Karpas-422 (cell line): Measurements from ENCODE around the gene JMJD1C. TPM values are rescaled to one million over a fixed set of nuclear protein-coding genes. Genes with fewer than 3 reads are reported as not detected.

Experiments
- DNase-seq: peaks from one replicate; pipeline ENCODE4 v3.0.0-alpha.2; 2015
- H2AFZ ChIP-seq: fragments of 200-600 bp; sonication (generic); 2 replicates; pipeline ENCODE4 v1.6.1; 2014; ENCODE audit warnings: antibody characterized with exemption, low read length, mixed read lengths
- H3K27ac ChIP-seq: fragments of 200-600 bp; sonication (generic); 2 replicates; pipeline ENCODE4 v1.5.1; 2014; ENCODE audit warnings: mild to moderate bottlenecking, low read length, moderate library complexity
- H3K27me3 ChIP-seq: fragments of 200-600 bp; sonication (generic); 2 replicates; pipeline ENCODE4 v1.6.1; 2014; ENCODE audit warnings: low read length, mixed read lengths
- H3K36me3 ChIP-seq: fragments of 200-600 bp; sonication (generic); 2 replicates; pipeline ENCODE4 v1.6.1; 2014; ENCODE audit warnings: low read length, mixed read lengths; ENCODE audit not compliant: insufficient read depth
- H3K4me1 ChIP-seq: fragments of 200-600 bp; sonication (generic); 2 replicates; pipeline ENCODE4 v1.6.1; 2014; ENCODE audit warnings: mild to moderate bottlenecking, low read length, mixed read lengths
- H3K4me2 ChIP-seq: fragments of 200-600 bp; sonication (generic); 2 replicates; pipeline ENCODE4 v1.6.1; 2014; ENCODE audit warnings: low read length, low read depth, mild to moderate bottlenecking; ENCODE audit not compliant: poor library complexity, severe bottlenecking
- H3K4me3 ChIP-seq: fragments of 200-600 bp; sonication (generic); 2 replicates; pipeline ENCODE4 v1.5.1; 2014; ENCODE audit warnings: mild to moderate bottlenecking, antibody characterized with exemption, low read length, mixed read lengths
- H3K79me2 ChIP-seq: fragments of 200-600 bp; sonication (generic); 2 replicates; pipeline ENCODE4 v1.6.1; 2014; ENCODE audit warnings: mild to moderate bottlenecking, low read length, mixed read lengths
- H3K9ac ChIP-seq: fragments of 200-600 bp; sonication (generic); 2 replicates; pipeline ENCODE4 v1.6.0; 2014; ENCODE audit warnings: low read length
- H3K9me2 ChIP-seq: fragments of 200-600 bp; sonication (generic), shearing (Covaris generic); replicated peaks from 2 replicates; pipeline ENCODE4 v1.6.0; 2014; ENCODE audit warnings: mild to moderate bottlenecking, low read length, moderate library complexity; ENCODE audit not compliant: insufficient read depth
- H3K9me3 ChIP-seq: fragments of 300-700, 200-600 bp; sonication (generic); 2 replicates; pipeline ENCODE4 v1.6.1; 2014; ENCODE audit warnings: low read length, mixed read lengths
- H4K20me1 ChIP-seq: fragments of 200-600 bp; sonication (generic); 2 replicates; pipeline ENCODE4 v1.6.1; 2014; ENCODE audit warnings: mild to moderate bottlenecking, antibody characterized with exemption, low read length, low read depth; ENCODE audit not compliant: insufficient read depth
- total RNA-seq: library from RNA; depleted of rRNA; stranded (reverse); fragments of >200 nt; shearing (Covaris generic); gene quantifications from 2 replicates; pipeline ENCODE4 v1.2.3, GENCODE V29; 2014; ENCODE audit warnings: low replicate concordance

Gene JMJD1C
- total RNA-seq, 1 experiment from 2014 or later, result 141 TPM

DNA sequence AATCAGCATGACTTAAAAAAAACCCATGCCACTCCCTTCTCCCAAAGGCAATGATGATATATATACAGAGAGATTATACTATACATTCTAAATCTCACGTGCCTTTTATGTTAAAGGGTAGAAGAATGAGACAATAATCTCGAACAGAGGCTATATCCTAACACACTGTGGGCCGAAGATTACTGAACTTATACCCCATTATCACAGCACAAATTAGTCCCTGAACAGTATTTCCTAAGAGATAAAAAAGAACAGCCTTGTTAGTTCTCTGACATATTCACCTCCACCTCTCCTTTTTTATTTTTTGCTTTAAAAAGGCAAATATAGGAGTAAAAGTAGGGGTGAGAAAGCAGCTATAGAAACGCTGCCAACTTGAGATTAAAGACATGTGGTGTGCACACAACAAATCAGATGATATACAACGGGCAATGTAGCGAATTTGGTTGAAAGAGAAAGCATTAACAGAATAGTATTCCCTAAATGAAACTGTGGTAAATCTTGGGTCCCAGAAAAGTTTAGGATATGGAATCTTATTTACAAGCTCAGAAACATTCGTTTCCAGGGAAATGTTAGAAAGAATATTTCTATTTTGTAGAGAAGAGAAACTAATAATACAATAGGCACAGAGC lies 69.5 kb downstream of the JMJD1C start:
- H3K27me3 ChIP-seq, result no peaks in the 10 kb centered on the region

DNA sequence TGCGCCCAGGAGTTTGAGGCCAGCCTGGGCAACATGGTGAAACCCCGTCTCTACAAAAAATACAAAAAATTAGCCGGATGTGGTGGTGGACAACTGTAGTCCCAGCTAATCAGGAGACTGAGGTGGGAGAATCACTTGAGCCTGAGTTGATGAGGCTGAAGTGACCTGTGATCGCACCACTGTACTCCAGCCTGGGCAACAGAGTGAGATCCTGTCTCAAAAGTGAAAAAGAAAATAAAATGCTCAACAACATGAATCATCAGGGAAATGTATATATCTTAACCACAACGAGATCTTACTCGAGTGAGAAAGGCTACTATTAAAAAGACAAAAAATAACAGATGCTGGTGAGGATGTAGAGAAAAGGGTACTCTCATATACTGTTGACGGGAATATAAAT lies 72.7 kb downstream of the JMJD1C start:
- Histone ChIP-seq H3K36me3 (no peaks in the 10 kb centered on the region), H3K4me2 (no peak overlapping the region), H3K79me2 (peaks cover 7% of the 10 kb centered on the region; the same call in 1 of the 2 replicates), H3K9me3 (no peaks in the 10 kb centered on the region; the same call in 1 of the 2 replicates), H2AFZ (no peak overlapping the region), H3K27ac (no peak overlapping the region), H4K20me1 (no peaks in the 10 kb centered on the region), H3K4me1 (peaks cover 3% of the 10 kb centered on the region), H3K9ac (no peak overlapping the region), H3K27me3 (no peaks in the 10 kb centered on the region), H3K9me2 (no peaks in the 10 kb centered on the region), H3K4me3 (no peak overlapping the region)
- DNase-seq, result no peak

More for the DNA sequence above, 69.5 kb downstream of the JMJD1C start:
- DNase-seq, result no peak
- Histone ChIP-seq H3K4me3 (no peak overlapping the region), H3K36me3 (no peaks in the 10 kb centered on the region), H3K9ac (no peak overlapping the region), H3K9me3 (no peaks in the 10 kb centered on the region), H3K79me2 (no peaks in the 10 kb centered on the region), H3K4me1 (no peaks in the 10 kb centered on the region), H3K9me2 (no peaks in the 10 kb centered on the region), H3K4me2 (no peak overlapping the region), H3K27ac (no peak overlapping the region), H2AFZ (no peak overlapping the region), H4K20me1 (no peaks in the 10 kb centered on the region)

DNA sequence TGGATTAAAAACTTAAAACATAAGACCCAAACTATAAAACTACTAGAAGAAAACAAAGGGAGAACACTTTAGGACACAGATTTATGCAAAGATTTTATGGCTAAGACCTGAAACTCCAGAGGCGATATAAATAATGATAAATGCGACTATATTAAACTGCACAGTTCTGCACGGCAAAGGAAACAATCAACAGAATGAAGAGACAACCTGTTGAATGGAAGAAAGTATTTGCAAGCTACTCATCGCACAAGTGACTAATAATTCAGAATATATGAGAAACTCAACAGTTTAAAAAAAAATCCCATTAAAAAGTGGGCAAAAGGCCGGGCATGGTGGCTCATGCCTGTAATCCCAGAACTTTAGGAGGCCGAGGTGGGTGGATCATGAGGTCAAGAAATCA lies 73.6 kb downstream of the JMJD1C start:
- peaks cover 3% of the 10 kb centered on the region for H3K4me1 ChIP-seq
- H3K9me3 ChIP-seq, result no peaks in the 10 kb centered on the region; the same call in 1 of the 2 replicates
- no peaks in the 10 kb centered on the region for H3K36me3 ChIP-seq
- H3K4me3 ChIP-seq, result no peak overlapping the region
- H3K27ac ChIP-seq, result no peak overlapping the region
- DNase-seq, result no peak
- no peaks in the 10 kb centered on the region for H3K27me3 ChIP-seq
- no peak overlapping the region for H3K9ac ChIP-seq
- H3K9me2 ChIP-seq, result no peaks in the 10 kb centered on the region
- no peak overlapping the region for H2AFZ ChIP-seq
- no peaks in the 10 kb centered on the region for H4K20me1 ChIP-seq
- no peak overlapping the region for H3K4me2 ChIP-seq
- peaks cover 9% of the 10 kb centered on the region for H3K79me2 ChIP-seq

DNA sequence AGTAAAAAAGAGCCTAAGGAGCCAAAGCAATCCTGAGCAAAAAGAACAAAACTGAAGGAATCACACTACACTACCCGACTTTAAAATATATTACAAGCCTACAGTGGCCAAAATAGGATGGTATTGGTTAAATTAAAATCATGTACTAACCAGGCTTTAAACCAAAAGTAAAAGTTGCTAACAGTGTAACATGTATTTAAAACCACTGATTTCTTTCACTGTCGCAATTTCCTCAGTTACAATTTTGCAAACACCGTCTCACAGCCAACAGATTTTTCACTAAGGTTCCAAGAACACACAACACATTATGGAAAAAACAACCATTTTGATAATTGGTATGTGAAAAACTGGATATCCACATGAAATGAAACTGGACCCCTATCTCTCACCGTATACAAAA lies 74.0 kb downstream of the JMJD1C start:
- DNase-seq, result no peak
- Histone ChIP-seq H3K4me1 (peaks cover 3% of the 10 kb centered on the region), H2AFZ (no peak overlapping the region), H4K20me1 (no peaks in the 10 kb centered on the region), H3K27ac (no peak overlapping the region), H3K4me3 (no peak overlapping the region), H3K4me2 (no peak overlapping the region), H3K9me2 (no peaks in the 10 kb centered on the region), H3K27me3 (no peaks in the 10 kb centered on the region), H3K9ac (no peak overlapping the region), H3K9me3 (no peaks in the 10 kb centered on the region; the same call in 1 of the 2 replicates), H3K79me2 (peaks cover 13% of the 10 kb centered on the region), H3K36me3 (no peaks in the 10 kb centered on the region)

DNA sequence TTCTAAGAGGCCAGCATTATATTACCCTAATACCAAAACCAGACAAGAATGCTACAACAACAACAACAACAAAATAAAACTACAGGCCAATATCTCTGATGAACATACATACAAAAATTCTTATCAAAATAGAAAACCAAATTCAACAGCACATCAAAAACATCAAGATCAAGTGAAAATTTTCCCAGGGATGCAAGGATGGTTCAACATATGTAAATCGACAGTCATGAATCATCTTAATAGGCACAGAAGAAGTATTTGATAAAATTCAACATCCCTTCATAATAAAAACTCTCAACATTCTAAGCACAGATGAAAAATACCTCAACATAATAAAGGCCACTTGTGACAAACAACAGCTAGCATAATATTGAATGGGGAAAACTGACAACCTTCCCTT lies 75.3 kb downstream of the JMJD1C start:
- Histone ChIP-seq H3K27me3 (no peaks in the 10 kb centered on the region), H4K20me1 (no peaks in the 10 kb centered on the region; the same call in 1 of the 2 replicates), H3K9ac (no peak overlapping the region), H3K9me2 (no peaks in the 10 kb centered on the region), H3K4me1 (peaks cover 3% of the 10 kb centered on the region), H2AFZ (no peak overlapping the region), H3K4me3 (no peak overlapping the region), H3K79me2 (peaks cover 16% of the 10 kb centered on the region), H3K4me2 (no peak overlapping the region), H3K36me3 (no peaks in the 10 kb centered on the region), H3K27ac (no peak overlapping the region), H3K9me3 (no peaks in the 10 kb centered on the region; the same call in 1 of the 2 replicates)
- DNase-seq, result no peak

DNA sequence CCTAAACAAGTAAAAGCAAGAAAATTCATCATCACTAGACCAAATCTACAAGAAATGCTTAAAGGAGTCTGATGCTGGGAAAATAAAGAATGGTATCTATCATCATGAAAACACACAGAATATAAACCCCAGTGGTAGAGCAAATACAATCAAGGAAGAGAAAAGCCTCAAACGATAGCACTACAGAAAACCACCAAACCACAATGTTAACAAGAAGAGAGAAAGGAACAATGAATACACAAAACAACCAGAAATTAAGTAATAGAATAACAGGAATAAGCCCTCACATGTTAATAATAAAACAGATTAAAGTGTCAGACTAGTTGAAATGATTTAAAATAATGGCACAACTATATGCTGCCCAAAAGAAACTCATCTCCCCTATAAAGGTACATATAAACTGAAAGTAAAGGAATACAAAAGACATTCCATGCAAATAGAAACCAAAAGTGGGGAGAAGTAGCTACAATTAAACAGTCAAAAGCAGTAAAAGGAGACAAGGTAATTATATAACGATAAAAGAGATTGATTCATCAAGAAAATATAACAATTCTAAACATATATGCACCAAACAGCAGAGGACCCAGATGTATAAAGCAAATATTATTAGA lies 77.3 kb downstream of the JMJD1C start:
- Histone ChIP-seq H3K4me2 (peak overlapping the region; percentile 30), H3K9ac (no peak overlapping the region), H3K9me2 (no peaks in the 10 kb centered on the region), H3K79me2 (peaks cover 16% of the 10 kb centered on the region), H3K4me3 (no peak overlapping the region), H2AFZ (no peak overlapping the region), H4K20me1 (no peaks in the 10 kb centered on the region; the same call in 1 of the 2 replicates), H3K27ac (no peak overlapping the region), H3K36me3 (no peaks in the 10 kb centered on the region), H3K4me1 (peaks cover 3% of the 10 kb centered on the region), H3K27me3 (no peaks in the 10 kb centered on the region), H3K9me3 (no peaks in the 10 kb centered on the region; the same call in 1 of the 2 replicates)
- no peak for DNase-seq

DNA sequence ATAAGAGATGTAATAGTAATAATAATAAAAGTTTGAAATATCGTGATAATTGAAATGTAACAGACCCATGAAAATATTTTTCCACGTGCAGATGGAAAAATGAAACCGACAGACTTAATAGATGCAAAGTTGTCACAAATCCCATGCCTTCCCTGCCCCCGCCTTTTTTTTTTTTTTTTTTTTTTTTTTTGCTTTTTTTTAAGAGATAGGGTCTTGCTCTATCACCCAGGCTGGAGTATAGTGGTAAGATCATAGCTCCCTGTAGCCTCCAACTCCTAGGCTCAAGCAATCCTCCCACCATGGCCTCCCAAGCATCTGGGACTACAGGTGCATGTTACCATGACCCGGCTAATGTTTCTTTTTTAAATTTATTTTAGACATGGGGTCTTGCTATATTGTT lies 80.5 kb downstream of the JMJD1C start:
- peaks cover 3% of the 10 kb centered on the region for H3K4me1 ChIP-seq
- H3K79me2 ChIP-seq, result peaks cover 16% of the 10 kb centered on the region
- H3K9me3 ChIP-seq, result no peaks in the 10 kb centered on the region; the same call in 1 of the 2 replicates
- no peaks in the 10 kb centered on the region; the same call in 1 of the 2 replicates for H4K20me1 ChIP-seq
- DNase-seq, result no peak
- H3K9ac ChIP-seq, result no peak overlapping the region
- H3K36me3 ChIP-seq, result no peaks in the 10 kb centered on the region
- no peak overlapping the region for H3K4me2 ChIP-seq
- H3K27me3 ChIP-seq, result no peaks in the 10 kb centered on the region
- H3K27ac ChIP-seq, result no peak overlapping the region
- H3K4me3 ChIP-seq, result no peak overlapping the region
- no peak overlapping the region for H2AFZ ChIP-seq
- H3K9me2 ChIP-seq, result no peaks in the 10 kb centered on the region

DNA sequence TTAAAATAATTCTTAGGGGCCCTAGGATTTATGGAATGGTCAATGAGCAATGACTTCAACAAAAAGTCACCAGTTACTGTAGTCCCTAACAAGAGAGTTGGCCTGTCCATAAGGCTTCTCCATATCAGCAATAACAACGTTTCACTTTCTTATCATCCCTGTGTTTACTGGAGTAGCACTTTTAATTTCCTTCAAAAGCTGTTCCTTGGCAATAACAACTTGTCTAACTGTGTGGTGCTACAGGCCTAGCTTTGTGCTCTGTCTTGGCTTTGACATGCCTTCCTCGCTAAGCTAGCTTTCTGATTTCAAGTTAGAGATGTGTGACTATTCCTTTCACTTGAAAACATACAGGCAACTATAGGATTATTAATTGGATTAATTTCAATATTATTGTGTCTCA lies 81.1 kb downstream of the JMJD1C start:
- Histone ChIP-seq H3K4me3 (no peak overlapping the region), H3K9me3 (no peaks in the 10 kb centered on the region), H3K79me2 (peaks cover 16% of the 10 kb centered on the region), H3K4me1 (peaks cover 3% of the 10 kb centered on the region), H3K27ac (no peak overlapping the region), H3K4me2 (no peak overlapping the region), H4K20me1 (no peaks in the 10 kb centered on the region; the same call in 1 of the 2 replicates), H3K9ac (no peak overlapping the region), H3K9me2 (no peaks in the 10 kb centered on the region), H3K36me3 (no peaks in the 10 kb centered on the region), H3K27me3 (no peaks in the 10 kb centered on the region), H2AFZ (no peak overlapping the region)
- no peak for DNase-seq
